H1 (cell line): Measurements from ENCODE around the gene ARHGEF2. TPM values are rescaled to one million over a fixed set of nuclear protein-coding genes. Genes with fewer than 3 reads are reported as not detected.

Experiments
- CTCF ChIA-PET: fragments of 300-600 bp; sonication (Branson Sonifier 250); formaldehyde crosslinking; loops from one replicate; lab custom pipeline; 2021; ENCODE audit not compliant: partially characterized antibody; lab: Charles Lee
- POLR2A ChIA-PET: fragments of 300-600 bp; sonication (Branson Sonifier 250); formaldehyde crosslinking; loops from one replicate; lab custom pipeline; 2021; ENCODE audit warnings: inconsistent platforms; ENCODE audit not compliant: partially characterized antibody; lab: Charles Lee
- DNase-seq, 2 experiments: peaks; one replicate each; pipeline versions ENCODE4 v3.0.0 to v3.0.0-alpha.2; 2010 to 2022; ENCODE audit warnings: low spot score in 2 of 2, low read depth in 1 of 2, mixed read lengths in 1 of 2
- FAIRE-seq: peaks from 2 replicates; lab custom pipeline; 2011; peaks lifted over from hg19 to GRCh38; lab: Jason Lieb, UNC
- H2AFZ ChIP-seq: 2 replicates; pipeline ENCODE4 v1.8.1; 2012; ENCODE audit warnings: low read length, inconsistent platforms
- H2AK5ac ChIP-seq: 2 replicates; pipeline ENCODE4 v1.6.1; 2013; ENCODE audit warnings: low read depth, low read length
- H2BK120ac ChIP-seq: replicated peaks from 2 replicates; pipeline ENCODE3; 2013; ENCODE audit warnings: low read depth, low read length, inconsistent platforms
- H2BK12ac ChIP-seq: 2 replicates; pipeline ENCODE4 v1.6.1; 2013; ENCODE audit warnings: low read depth, low read length
- H2BK15ac ChIP-seq: 2 replicates; pipeline ENCODE4 v1.6.1; 2013; ENCODE audit warnings: low read length
- H2BK20ac ChIP-seq: 2 replicates; pipeline ENCODE4 v1.6.1; 2013; ENCODE audit warnings: low read length
- H2BK5ac ChIP-seq: 2 replicates; pipeline ENCODE4 v1.6.1; 2013; ENCODE audit warnings: low read depth, low read length
- H3K14ac ChIP-seq: 2 replicates; pipeline ENCODE4 v1.6.1; 2013; ENCODE audit warnings: inconsistent platforms; ENCODE audit not compliant: insufficient read length
- H3K18ac ChIP-seq: 2 replicates; pipeline ENCODE4 v1.6.1; 2013; ENCODE audit warnings: low read length; ENCODE audit errors: extremely low read depth
- H3K23ac ChIP-seq: 2 replicates; pipeline ENCODE4 v1.6.1; 2013; ENCODE audit warnings: inconsistent platforms; ENCODE audit not compliant: insufficient read length
- H3K23me2 ChIP-seq: 2 replicates; pipeline ENCODE4 v1.6.1; 2013; ENCODE audit warnings: low read depth, low read length
- H3K27ac ChIP-seq: 2 replicates; pipeline ENCODE4 v1.6.1; 2011; ENCODE audit warnings: low read depth, low read length, inconsistent platforms
- H3K27me3 ChIP-seq, 4 experiments: replicated peaks in 1 of 4; 1 replicate in 1 of 4; 2 replicates in 3 of 4; pipeline versions ENCODE4 v1.6.1 to v1.8.1; 2011 to 2013; ENCODE audit warnings: low read length in 3 of 4, mild to moderate bottlenecking in 3 of 4, inconsistent platforms in 2 of 4, mixed read lengths in 2 of 4, moderate library complexity in 1 of 4; ENCODE audit not compliant: control insufficient read depth in 3 of 4, insufficient read depth in 3 of 4; ENCODE audit errors: extremely low read depth in 1 of 4
- H3K36me3 ChIP-seq, 4 experiments: 2 replicates each; pipeline versions ENCODE4 v1.6.1 to v1.8.1; 2011 to 2013; ENCODE audit warnings: mild to moderate bottlenecking in 4 of 4, low read length in 3 of 4, moderate library complexity in 2 of 4, control low read depth in 1 of 4, inconsistent platforms in 1 of 4; ENCODE audit not compliant: insufficient read depth in 4 of 4, control insufficient read depth in 2 of 4
- H3K4ac ChIP-seq: replicated peaks from 2 replicates; pipeline ENCODE3; 2013; ENCODE audit warnings: low read length, low read depth, mixed read lengths, inconsistent platforms; ENCODE audit not compliant: insufficient read length
- H3K4me1 ChIP-seq, 4 experiments: replicated peaks in 1 of 4; 1 replicate in 1 of 4; 2 replicates in 3 of 4; pipeline versions ENCODE4 v1.6.1 to v1.8.1; 2011 to 2013; ENCODE audit warnings: low read length in 3 of 4, inconsistent platforms in 2 of 4, mixed read lengths in 1 of 4; ENCODE audit not compliant: insufficient read depth in 4 of 4, control insufficient read depth in 3 of 4
- H3K4me2 ChIP-seq, 2 experiments: 2 replicates each; pipeline versions ENCODE4 v1.6.1 to v1.8.1; 2011 to 2013; ENCODE audit warnings: low read depth in 2 of 2, low read length in 2 of 2, control low read depth in 1 of 2, inconsistent platforms in 1 of 2, mild to moderate bottlenecking in 1 of 2; ENCODE audit not compliant: insufficient read depth in 1 of 2
- H3K4me3 ChIP-seq, 4 experiments: fragments of 200-600, 300-600 bp in 1 of 4; sonication (generic), shearing (Covaris generic), sonication (Bioruptor Twin) in 1 of 4; 2 replicates each; pipeline versions ENCODE4 v1.5.1 to v1.8.1; 2011 to 2016; ENCODE audit warnings: low read length in 4 of 4, low read depth in 3 of 4, control low read depth in 2 of 4, inconsistent platforms in 2 of 4, mild to moderate bottlenecking in 2 of 4, mixed read lengths in 1 of 4, moderate library complexity in 1 of 4; ENCODE audit not compliant: insufficient read depth in 2 of 4; ENCODE audit errors: extremely low read depth in 1 of 4
- H3K56ac ChIP-seq: replicated peaks from 2 replicates; pipeline ENCODE3; 2013; ENCODE audit warnings: low read depth, mild to moderate bottlenecking, mixed read lengths, low read length, inconsistent platforms; ENCODE audit not compliant: insufficient read length
- H3K79me1 ChIP-seq: 2 replicates; pipeline ENCODE4 v1.6.1; 2013; ENCODE audit warnings: low read depth, low read length, control low read depth
- H3K79me2 ChIP-seq, 2 experiments: 2 replicates each; pipeline versions ENCODE4 v1.6.1 to v1.8.1; 2012 to 2013; ENCODE audit warnings: low read length in 2 of 2, mild to moderate bottlenecking in 2 of 2, inconsistent platforms in 1 of 2; ENCODE audit not compliant: insufficient read depth in 2 of 2, control insufficient read depth in 1 of 2
- H3K9ac ChIP-seq, 4 experiments: replicated peaks in 1 of 4; 1 replicate in 1 of 4; 2 replicates in 3 of 4; pipeline versions ENCODE4 v1.6.1 to v1.8.1; 2011 to 2013; ENCODE audit warnings: low read depth in 3 of 4, low read length in 3 of 4, control low read depth in 2 of 4, mild to moderate bottlenecking in 2 of 4, moderate library complexity in 2 of 4, inconsistent platforms in 1 of 4; ENCODE audit errors: extremely low read depth in 1 of 4
- H3K9me3 ChIP-seq, 2 experiments: 2 replicates each; pipeline versions ENCODE4 v1.6.1 to v1.8.1; 2012 to 2013; ENCODE audit warnings: mild to moderate bottlenecking in 2 of 2, moderate library complexity in 2 of 2, control low read depth in 1 of 2, inconsistent platforms in 1 of 2, low read depth in 1 of 2, low read length in 1 of 2, mixed read lengths in 1 of 2; ENCODE audit not compliant: insufficient read depth in 2 of 2
- H4K20me1 ChIP-seq, 2 experiments: replicated peaks in 1 of 2; 2 replicates each; pipeline versions ENCODE3 to v1.8.1; 2011 to 2013; ENCODE audit warnings: inconsistent platforms in 2 of 2, low read length in 2 of 2, mild to moderate bottlenecking in 1 of 2; ENCODE audit not compliant: insufficient read depth in 2 of 2, control insufficient read depth in 1 of 2
- H4K5ac ChIP-seq: 2 replicates; pipeline ENCODE4 v1.6.1; 2013; ENCODE audit warnings: low read length, low read depth, mixed read lengths, inconsistent platforms; ENCODE audit not compliant: insufficient read length
- H4K8ac ChIP-seq: 2 replicates; pipeline ENCODE4 v1.8.0; 2013; ENCODE audit warnings: mild to moderate bottlenecking, moderate library complexity, low read length, inconsistent platforms; ENCODE audit not compliant: insufficient read depth; ENCODE audit errors: extremely low read depth
- H4K91ac ChIP-seq: replicated peaks from 2 replicates; pipeline ENCODE3; 2013; ENCODE audit warnings: low read length, mixed read lengths, inconsistent platforms; ENCODE audit not compliant: insufficient read length
- CHD2 ChIP-seq: IDR thresholded peaks from 2 replicates; pipeline ENCODE4 v1.6.1; 2012; ENCODE audit warnings: low read length, improper control_type of control experiment
- CREB1 ChIP-seq: IDR thresholded peaks from 2 replicates; pipeline ENCODE4 v1.6.1; 2012; ENCODE audit warnings: inconsistent platforms
- KDM1A ChIP-seq: fragments of 200-600, 300-600 bp; sonication (generic); IDR thresholded peaks from 2 replicates; pipeline ENCODE4 v1.7.1; 2016; ENCODE audit warnings: mild to moderate bottlenecking, low read length, borderline replicate concordance
- MAFK ChIP-seq: IDR thresholded peaks from 2 replicates; pipeline ENCODE4 v1.6.1; 2012; ENCODE audit warnings: low read depth, mild to moderate bottlenecking, improper control_type of control experiment, low read length
- SIX5 ChIP-seq: IDR thresholded peaks from 2 replicates; pipeline ENCODE4 v1.6.1; 2011; ENCODE audit warnings: mild to moderate bottlenecking, low read depth, low read length
- WGBS, 2 experiments: shearing (Covaris generic) in 1 of 2; methylation state at CpG; one replicate each; pipeline versions ENCODE4 v1.1.6 to v1.1.7; 2013 to 2015; ENCODE audit warnings: low lambda C conversion rate in 2 of 2, mixed read lengths in 2 of 2, inconsistent platforms in 1 of 2, low coverage in 1 of 2, missing lambda C conversion rate in 1 of 2; ENCODE audit not compliant: insufficient replicate concordance in 2 of 2, insufficient coverage in 1 of 2, insufficient read length in 1 of 2; ENCODE audit errors: extremely low coverage in 1 of 2, missing lambda C conversion rate in 1 of 2; 5-methylcytosine and 5-hydroxymethylcytosine counted together
- polyA plus RNA-seq, 7 experiments: library from polyadenylated mRNA; depleted of rRNA in 3 of 7; stranded (reverse) in 5 of 7; unstranded in 2 of 7; fragments of >200 nt in 5 of 7; fragments of 200-250 nt in 2 of 7; gene quantifications; 1 replicate in 5 of 7; 2 replicates in 1 of 7; 4 replicates in 1 of 7; pipeline versions ENCODE4 v1.2.1 to v1.2.3, GENCODE V29; 2011 to 2013; ENCODE audit warnings: missing spikeins in 2 of 7, mixed read lengths in 2 of 7
- total RNA-seq: library from RNA; stranded (reverse); fragmentation: NEBNext Ultra II Directional; extraction: Animal tissue kit (Norgen Biotek cat#: 25700); gene quantifications from 2 replicates; pipeline ENCODE4 v1.2.1, GENCODE V29; 2021

ARHGEF2 gene
- total and polyA plus RNA-seq, 2 of the 8 experiments (the other 6 are each of a cell fraction or from before 2014, with no cell fraction given) = 42.7 to 80.5 TPM

DNA sequence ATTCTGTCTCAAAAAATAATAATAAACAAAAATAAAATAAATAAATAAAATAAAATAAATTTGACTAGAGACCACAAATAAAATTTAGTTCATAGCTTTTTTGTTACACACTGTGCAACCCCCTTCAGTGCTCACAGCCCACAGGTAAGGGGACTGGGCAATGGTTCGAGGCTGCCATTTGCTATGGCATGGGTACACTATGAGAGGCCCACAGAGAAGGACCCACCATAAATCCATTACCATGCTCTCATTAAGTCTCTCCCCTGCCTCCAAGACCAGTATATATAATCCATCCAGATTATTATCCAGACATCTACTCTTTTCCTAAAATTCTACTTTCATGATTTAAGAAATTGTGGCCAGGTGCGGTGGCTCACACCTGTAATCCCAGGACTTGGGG, 58.5 kb downstream of the ARHGEF2 start:
- H2BK20ac ChIP-seq = no peak overlapping the region
- no peaks in the 10 kb centered on the region for H3K79me2 ChIP-seq
- no peak overlapping the region for H3K14ac ChIP-seq
- no peak overlapping the region for H2BK120ac ChIP-seq
- no peak overlapping the region for H2AK5ac ChIP-seq
- H4K91ac ChIP-seq = no peak overlapping the region
- H3K79me1 ChIP-seq = no peaks in the 10 kb centered on the region; the same call in 1 of the 2 replicates
- H3K9me3 ChIP-seq = no peaks in the 10 kb centered on the region
- no peaks in the 10 kb centered on the region for H3K27me3 ChIP-seq
- ChIA-PET POLR2A (interaction anchor here (1.0 to 11.7 kb wide), 6 partner anchors 5 to 57 kb away, joined by 3 to 109 read pairs (median 3); partner anchors contain the start of gene KHDC4), CTCF (no interaction called here)
- H3K18ac ChIP-seq = no peak overlapping the region
- H3K4me3 ChIP-seq = no peak overlapping the region
- H4K20me1 ChIP-seq = peaks cover 1 to 12% of the 10 kb centered on the region in 2 experiments
- DNase-seq (no peak), FAIRE-seq (no peak)
- no peak overlapping the region for H2AFZ ChIP-seq
- no peak overlapping the region for H4K8ac ChIP-seq
- H3K4ac ChIP-seq = no peak overlapping the region
- H3K9ac ChIP-seq = no peak overlapping the region
- peaks cover 40 to 99% (median 83%) of the 10 kb centered on the region in 4 experiments for H3K36me3 ChIP-seq
- no peak overlapping the region for H2BK12ac ChIP-seq
- H3K27ac ChIP-seq = no peak overlapping the region
- H2BK15ac ChIP-seq = no peak overlapping the region
- no peak overlapping the region for H3K23ac ChIP-seq
- H2BK5ac ChIP-seq = no peak overlapping the region
- no peak overlapping the region for H4K5ac ChIP-seq
- no peaks in the 10 kb centered on the region for H3K4me1 ChIP-seq
- H3K23me2 ChIP-seq = no peaks in the 10 kb centered on the region
- no peak overlapping the region for H3K4me2 ChIP-seq
- no peak overlapping the region for H3K56ac ChIP-seq
- WGBS, 2 experiments = 98% methylated on average over 2 of the region's 2 CpGs; no CpG with 5 or more reads in 1 of the 2 experiments
- no peak for TF ChIP-seq MAFK
- no peak for TF ChIP-seq CHD2
- TF ChIP-seq SIX5 = no peak
- TF ChIP-seq KDM1A = no peak
- TF ChIP-seq CREB1 = no peak
